WTC11 (cell line): ENCODE results near the gene ZNF488. TPM values are rescaled to one million over a fixed set of nuclear protein-coding genes. Genes with fewer than 3 reads are reported as not detected.

Source experiments
- ATAC-seq: fragments of 200-7000 bp; cut with Tn5 transposase; 2 replicates; pipeline ENCODE4 v1.10.0; 2021; ENCODE audit warnings: mild to moderate bottlenecking, moderate library complexity
- CTCF ChIA-PET: fragments of 300-600 bp; sonication (Branson Sonifier 250); formaldehyde crosslinking; loops from one replicate; lab custom pipeline; 2021; ENCODE audit warnings: antibody characterized with exemption; lab: Charles Lee
- POLR2A ChIA-PET: fragments of 350-600 bp; sonication (Branson Sonifier 250); formaldehyde crosslinking; loops from one replicate; lab custom pipeline; 2021; ENCODE audit warnings: antibody characterized with exemption; lab: Charles Lee
- DNase-seq: peaks from one replicate; pipeline ENCODE4 v3.0.0; 2021; ENCODE audit warnings: low spot score
- H3K27ac Mint-ChIP-seq: 2 replicates; pipeline ENCODE4 v1.8.0; 2021; ENCODE audit warnings: mixed read lengths
- H3K27me3 Mint-ChIP-seq: 2 replicates; pipeline ENCODE4 v1.8.0; 2021; ENCODE audit warnings: low read depth, mild to moderate bottlenecking, moderate library complexity, mixed read lengths
- H3K36me3 Mint-ChIP-seq: 2 replicates; pipeline ENCODE4 v1.8.0; 2021; ENCODE audit warnings: mixed read lengths
- H3K4me1 Mint-ChIP-seq: 2 replicates; pipeline ENCODE4 v1.8.0; 2022; ENCODE audit warnings: mixed read lengths
- H3K4me3 Mint-ChIP-seq: 2 replicates; pipeline ENCODE4 v1.8.0; 2021; ENCODE audit warnings: mild to moderate bottlenecking, moderate library complexity, mixed read lengths
- H3K9me3 Mint-ChIP-seq: 2 replicates; pipeline ENCODE4 v1.8.0; 2021; ENCODE audit warnings: mixed read lengths
- EMX1 ChIP-seq: fragments of 250-450 bp; sonication (Bioruptor Pico); IDR thresholded peaks from 2 replicates; pipeline ENCODE4 v1.8.0; 2021; ENCODE audit warnings: mild to moderate bottlenecking
- ESRRA ChIP-seq: sonication (generic); formaldehyde crosslinking; IDR thresholded peaks from 2 replicates; pipeline ENCODE4 v1.8.1; 2022; ENCODE audit warnings: mild to moderate bottlenecking, missing genetic modification reagents, borderline replicate concordance
- FOXK1 ChIP-seq: sonication (generic); formaldehyde crosslinking; IDR thresholded peaks from 2 replicates; pipeline ENCODE4 v1.8.0; 2022; ENCODE audit warnings: mild to moderate bottlenecking, moderate library complexity, missing genetic modification reagents
- FOXP1 ChIP-seq: sonication (generic); formaldehyde crosslinking; IDR thresholded peaks from 2 replicates; pipeline ENCODE4 v1.8.0; 2022; ENCODE audit warnings: missing genetic modification reagents, mild to moderate bottlenecking, moderate library complexity, borderline replicate concordance
- IRF1 ChIP-seq: sonication (generic); formaldehyde crosslinking; IDR thresholded peaks from 2 replicates; pipeline ENCODE4 v1.8.0; 2023; ENCODE audit warnings: missing genetic modification reagents
- IRF2 ChIP-seq: sonication (generic); formaldehyde crosslinking; IDR thresholded peaks from 2 replicates; pipeline ENCODE4 v1.8.0; 2022; ENCODE audit warnings: low read depth, missing genetic modification reagents, borderline replicate concordance
- KAT7 ChIP-seq: sonication (generic); formaldehyde crosslinking; IDR thresholded peaks from 2 replicates; pipeline ENCODE4 v1.8.1; 2023; ENCODE audit warnings: missing genetic modification reagents, mild to moderate bottlenecking, borderline replicate concordance
- MAX ChIP-seq: sonication (generic); formaldehyde crosslinking; IDR thresholded peaks from 2 replicates; pipeline ENCODE4 v1.8.0; 2022; ENCODE audit warnings: mild to moderate bottlenecking, missing genetic modification reagents
- NFE2L1 ChIP-seq: sonication (generic); formaldehyde crosslinking; IDR thresholded peaks from 2 replicates; pipeline ENCODE4 v1.8.1; 2023; ENCODE audit warnings: missing genetic modification reagents
- NR2C2 ChIP-seq: sonication (generic); formaldehyde crosslinking; IDR thresholded peaks from 2 replicates; pipeline ENCODE4 v1.8.0; 2022; ENCODE audit warnings: mild to moderate bottlenecking, missing genetic modification reagents
- NR3C1 ChIP-seq: sonication (generic); formaldehyde crosslinking; conservative IDR thresholded peaks from 2 replicates; pipeline ENCODE4 v1.8.1; 2023; ENCODE audit warnings: low read depth, mild to moderate bottlenecking, missing genetic modification reagents
- ZNF425 ChIP-seq: fragments of 250-450 bp; sonication (Bioruptor Pico); conservative IDR thresholded peaks from 2 replicates; pipeline ENCODE4 v1.9.0; 2021; ENCODE audit warnings: mild to moderate bottlenecking
- ZNF532 ChIP-seq: fragments of 250-450 bp; sonication (Bioruptor Pico); IDR thresholded peaks from 2 replicates; pipeline ENCODE4 v1.9.0; 2021; ENCODE audit warnings: mild to moderate bottlenecking, borderline replicate concordance
- total RNA-seq: library from RNA; stranded (reverse); gene quantifications from 3 replicates; pipeline ENCODE4 v1.2.3, GENCODE V29; 2021
- TF ChIP-seq, protein P1 (sequence below): sonication (generic); formaldehyde crosslinking; IDR thresholded peaks from 2 replicates; pipeline ENCODE4 v1.8.1; 2022; ENCODE audit warnings: mild to moderate bottlenecking, missing genetic modification reagents, moderate library complexity, borderline replicate concordance
- TF ChIP-seq, protein P2 (sequence below): sonication (generic); formaldehyde crosslinking; IDR thresholded peaks from 2 replicates; pipeline ENCODE4 v1.8.1; 2023; ENCODE audit warnings: mild to moderate bottlenecking, missing genetic modification reagents
- TF ChIP-seq, protein P3 (sequence below): sonication (generic); formaldehyde crosslinking; conservative IDR thresholded peaks from 2 replicates; pipeline ENCODE4 v1.8.1; 2022; ENCODE audit warnings: mild to moderate bottlenecking, missing genetic modification reagents
- TF ChIP-seq, protein P4 (sequence below): sonication (generic); formaldehyde crosslinking; IDR thresholded peaks from 2 replicates; pipeline ENCODE4 v1.8.1; 2023; ENCODE audit warnings: mild to moderate bottlenecking, missing genetic modification reagents, moderate library complexity
- TF ChIP-seq, protein P5 (sequence below): sonication (generic); formaldehyde crosslinking; IDR thresholded peaks from 2 replicates; pipeline ENCODE4 v1.8.1; 2023; ENCODE audit warnings: mild to moderate bottlenecking, moderate library complexity, missing genetic modification reagents

Gene ZNF488
- total RNA-seq, 1 experiment from 2014 or later, result 8.7 TPM

DNA sequence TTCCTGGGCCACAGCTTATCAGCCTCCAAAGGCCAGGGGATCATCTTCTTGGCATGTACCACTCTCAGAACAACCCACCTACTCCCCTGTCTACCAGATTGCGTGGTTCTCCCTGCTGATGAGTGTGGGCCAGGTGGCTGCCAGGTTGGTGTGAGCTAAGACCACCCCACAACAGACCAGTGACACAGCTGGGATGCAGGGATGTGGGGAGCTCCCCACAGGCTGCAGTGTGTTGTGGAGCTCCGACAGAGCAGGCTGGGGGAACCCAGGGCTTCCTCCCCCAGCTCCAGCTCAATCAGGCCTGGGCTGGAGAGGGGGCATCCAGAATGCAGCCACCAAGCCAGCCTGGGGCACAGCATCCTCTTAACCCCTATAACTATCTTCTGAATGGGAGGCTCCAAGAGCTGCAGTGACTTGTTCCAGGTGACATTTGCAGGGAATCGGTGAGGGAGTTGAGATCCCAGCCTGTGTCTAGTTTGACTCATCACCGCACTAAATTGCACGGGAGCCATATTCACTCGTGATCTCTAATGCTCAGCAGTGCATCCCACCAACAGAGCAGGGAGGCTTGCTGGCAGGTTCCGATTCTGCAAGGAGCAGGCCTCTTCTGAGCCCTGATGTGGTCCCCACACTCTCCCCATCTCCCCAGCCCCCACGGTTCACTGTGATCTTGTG is 62.4 kb downstream of the ZNF488 start:
- H3K4me1 Mint-ChIP-seq, result no peaks in the 10 kb centered on the region
- H3K27me3 Mint-ChIP-seq, result no peaks in the 10 kb centered on the region
- CTCF ChIA-PET, result interaction anchor here (0.8 to 2.1 kb wide), 3 partner anchors 9 to 32 kb away, joined by 3 to 8 read pairs (median 4); no protein-coding TSS in a partner anchor
- peaks cover 4% of the 10 kb centered on the region for H3K9me3 Mint-ChIP-seq
- no peak overlapping the region for H3K4me3 Mint-ChIP-seq
- TF ChIP-seq, protein P1, sequence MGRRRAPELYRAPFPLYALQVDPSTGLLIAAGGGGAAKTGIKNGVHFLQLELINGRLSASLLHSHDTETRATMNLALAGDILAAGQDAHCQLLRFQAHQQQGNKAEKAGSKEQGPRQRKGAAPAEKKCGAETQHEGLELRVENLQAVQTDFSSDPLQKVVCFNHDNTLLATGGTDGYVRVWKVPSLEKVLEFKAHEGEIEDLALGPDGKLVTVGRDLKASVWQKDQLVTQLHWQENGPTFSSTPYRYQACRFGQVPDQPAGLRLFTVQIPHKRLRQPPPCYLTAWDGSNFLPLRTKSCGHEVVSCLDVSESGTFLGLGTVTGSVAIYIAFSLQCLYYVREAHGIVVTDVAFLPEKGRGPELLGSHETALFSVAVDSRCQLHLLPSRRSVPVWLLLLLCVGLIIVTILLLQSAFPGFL (CRISPR knock-in tag), result no peak
- no peak for TF ChIP-seq ZNF425
- TF ChIP-seq ZNF532 (CRISPR knock-in tag), result no peak
- TF ChIP-seq ESRRA, result no peak
- no peak for TF ChIP-seq FOXP1 (CRISPR knock-in tag)
- no peak for TF ChIP-seq EMX1
- TF ChIP-seq IRF1 (CRISPR knock-in tag), result no peak
- TF ChIP-seq, protein P2, sequence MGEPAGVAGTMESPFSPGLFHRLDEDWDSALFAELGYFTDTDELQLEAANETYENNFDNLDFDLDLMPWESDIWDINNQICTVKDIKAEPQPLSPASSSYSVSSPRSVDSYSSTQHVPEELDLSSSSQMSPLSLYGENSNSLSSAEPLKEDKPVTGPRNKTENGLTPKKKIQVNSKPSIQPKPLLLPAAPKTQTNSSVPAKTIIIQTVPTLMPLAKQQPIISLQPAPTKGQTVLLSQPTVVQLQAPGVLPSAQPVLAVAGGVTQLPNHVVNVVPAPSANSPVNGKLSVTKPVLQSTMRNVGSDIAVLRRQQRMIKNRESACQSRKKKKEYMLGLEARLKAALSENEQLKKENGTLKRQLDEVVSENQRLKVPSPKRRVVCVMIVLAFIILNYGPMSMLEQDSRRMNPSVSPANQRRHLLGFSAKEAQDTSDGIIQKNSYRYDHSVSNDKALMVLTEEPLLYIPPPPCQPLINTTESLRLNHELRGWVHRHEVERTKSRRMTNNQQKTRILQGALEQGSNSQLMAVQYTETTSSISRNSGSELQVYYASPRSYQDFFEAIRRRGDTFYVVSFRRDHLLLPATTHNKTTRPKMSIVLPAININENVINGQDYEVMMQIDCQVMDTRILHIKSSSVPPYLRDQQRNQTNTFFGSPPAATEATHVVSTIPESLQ (CRISPR knock-in tag), result no peak
- TF ChIP-seq KAT7, result no peak
- no peak for TF ChIP-seq NFE2L1 (CRISPR knock-in tag)
- TF ChIP-seq, protein P3, sequence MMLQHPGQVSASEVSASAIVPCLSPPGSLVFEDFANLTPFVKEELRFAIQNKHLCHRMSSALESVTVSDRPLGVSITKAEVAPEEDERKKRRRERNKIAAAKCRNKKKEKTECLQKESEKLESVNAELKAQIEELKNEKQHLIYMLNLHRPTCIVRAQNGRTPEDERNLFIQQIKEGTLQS (CRISPR knock-in tag), result no peak
- TF ChIP-seq NR3C1, result no peak
- no peak for TF ChIP-seq FOXK1 (CRISPR knock-in tag)
- TF ChIP-seq IRF2 (CRISPR knock-in tag), result no peak
- TF ChIP-seq NR2C2 (CRISPR knock-in tag), result no peak
- no peak for TF ChIP-seq MAX
- TF ChIP-seq, protein P4, sequence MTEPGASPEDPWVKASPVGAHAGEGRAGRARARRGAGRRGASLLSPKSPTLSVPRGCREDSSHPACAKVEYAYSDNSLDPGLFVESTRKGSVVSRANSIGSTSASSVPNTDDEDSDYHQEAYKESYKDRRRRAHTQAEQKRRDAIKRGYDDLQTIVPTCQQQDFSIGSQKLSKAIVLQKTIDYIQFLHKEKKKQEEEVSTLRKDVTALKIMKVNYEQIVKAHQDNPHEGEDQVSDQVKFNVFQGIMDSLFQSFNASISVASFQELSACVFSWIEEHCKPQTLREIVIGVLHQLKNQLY (CRISPR knock-in tag), result no peak
- TF ChIP-seq, protein P5, sequence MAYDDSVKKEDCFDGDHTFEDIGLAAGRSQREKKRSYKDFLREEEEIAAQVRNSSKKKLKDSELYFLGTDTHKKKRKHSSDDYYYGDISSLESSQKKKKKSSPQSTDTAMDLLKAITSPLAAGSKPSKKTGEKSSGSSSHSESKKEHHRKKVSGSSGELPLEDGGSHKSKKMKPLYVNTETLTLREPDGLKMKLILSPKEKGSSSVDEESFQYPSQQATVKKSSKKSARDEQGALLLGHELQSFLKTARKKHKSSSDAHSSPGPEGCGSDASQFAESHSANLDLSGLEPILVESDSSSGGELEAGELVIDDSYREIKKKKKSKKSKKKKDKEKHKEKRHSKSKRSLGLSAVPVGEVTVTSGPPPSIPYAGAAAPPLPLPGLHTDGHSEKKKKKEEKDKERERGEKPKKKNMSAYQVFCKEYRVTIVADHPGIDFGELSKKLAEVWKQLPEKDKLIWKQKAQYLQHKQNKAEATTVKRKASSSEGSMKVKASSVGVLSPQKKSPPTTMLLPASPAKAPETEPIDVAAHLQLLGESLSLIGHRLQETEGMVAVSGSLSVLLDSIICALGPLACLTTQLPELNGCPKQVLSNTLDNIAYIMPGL (CRISPR knock-in tag), result no peak
- TF ChIP-seq, all 79 proteins: peak for 0
- Mint-ChIP-seq H3K27ac (no peak overlapping the region), H3K36me3 (no peaks in the 10 kb centered on the region)
- POLR2A ChIA-PET, result no interaction called here
- ATAC-seq (no peak), DNase-seq (no peak)
